Stimulated activated naive CD8-positive, alpha-beta T cell treated with anti-CD3 and anti-CD28 coated beads, Interleukin-15, amount 100 ng/mL, for 72 hours (primary cell): Measurements from ENCODE around the gene U2AF2.

Experiments
- ATAC-seq: fragments of 150-1000 bp; cut with Tn5 transposase; 2 replicates; pipeline ENCODE4 v1.10.0; 2021; ENCODE audit warnings: mild to moderate bottlenecking, moderate library complexity
- DNase-seq, 2 donors: peaks; one replicate each; pipeline ENCODE4 v3.0.0; 2021 to 2022
- H3K27ac Mint-ChIP-seq, 2 donors: one replicate each; pipeline ENCODE4 v1.8.0; 2022; ENCODE audit warnings: mild to moderate bottlenecking in 2 of 2, mixed read lengths in 2 of 2, moderate library complexity in 2 of 2
- H3K27me3 Mint-ChIP-seq: one replicate; pipeline ENCODE4 v1.8.0; 2022; ENCODE audit warnings: mixed read lengths
- H3K4me1 Mint-ChIP-seq: one replicate; pipeline ENCODE4 v1.8.0; 2022; ENCODE audit warnings: mild to moderate bottlenecking, mixed read lengths
- H3K4me3 Mint-ChIP-seq, 2 donors: one replicate each; pipeline ENCODE4 v1.8.0; 2022; ENCODE audit warnings: mild to moderate bottlenecking in 2 of 2, mixed read lengths in 2 of 2, moderate library complexity in 1 of 2
- H3K9me3 Mint-ChIP-seq, 2 donors: one replicate each; pipeline ENCODE4 v1.8.0; 2022; ENCODE audit warnings: mixed read lengths in 2 of 2

The U2AF2 gene

DNA sequence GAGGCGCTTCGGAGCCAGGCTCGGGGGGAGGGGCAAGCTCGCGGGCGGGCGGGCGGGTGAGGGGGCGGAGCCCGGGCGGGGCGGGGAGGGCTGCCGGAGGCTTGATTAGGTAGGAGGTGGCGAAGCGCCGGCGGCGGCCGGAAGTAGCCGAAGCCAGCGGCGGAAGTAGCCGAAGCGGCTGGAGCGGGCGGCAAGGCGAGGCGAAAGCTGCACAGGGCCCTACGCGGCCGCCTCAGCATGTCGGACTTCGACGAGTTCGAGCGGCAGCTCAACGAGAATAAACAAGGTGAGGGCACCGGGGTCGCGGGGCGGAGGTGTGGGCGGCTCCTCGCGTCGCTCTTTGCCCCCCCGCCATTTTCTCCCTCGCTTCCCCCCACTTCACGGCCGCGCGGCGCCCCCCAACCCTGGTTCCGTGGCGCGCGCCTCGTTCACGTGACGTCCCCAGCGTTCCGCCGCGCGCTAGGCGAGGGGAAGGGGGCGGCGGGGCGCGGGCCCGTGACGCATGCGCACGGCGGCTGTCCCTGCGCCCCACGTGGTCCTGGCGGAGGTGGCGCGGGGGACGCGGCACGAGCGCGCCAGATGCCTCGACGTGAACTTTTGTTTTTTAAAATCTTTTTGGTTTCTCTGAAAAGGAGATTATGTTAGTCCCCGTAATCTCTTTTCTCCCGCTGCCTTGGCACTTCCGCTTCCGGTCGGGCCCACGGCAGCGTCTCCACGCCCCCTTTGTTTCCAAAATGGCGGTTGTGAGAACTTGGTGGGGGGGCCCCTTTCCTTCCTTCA lies at the start of gene U2AF2:
Gene U2AF2 (plus strand): TSS at position 168 of the 780 bp plus-strand sequence. CDS start 70 bp downstream, at position 238.
- Mint-ChIP-seq H3K9me3 (no peaks in the 10 kb centered on the region), H3K4me1 (peaks cover 50% of the 10 kb centered on the region)
- peak; percentile 95 for DNase-seq

DNA sequence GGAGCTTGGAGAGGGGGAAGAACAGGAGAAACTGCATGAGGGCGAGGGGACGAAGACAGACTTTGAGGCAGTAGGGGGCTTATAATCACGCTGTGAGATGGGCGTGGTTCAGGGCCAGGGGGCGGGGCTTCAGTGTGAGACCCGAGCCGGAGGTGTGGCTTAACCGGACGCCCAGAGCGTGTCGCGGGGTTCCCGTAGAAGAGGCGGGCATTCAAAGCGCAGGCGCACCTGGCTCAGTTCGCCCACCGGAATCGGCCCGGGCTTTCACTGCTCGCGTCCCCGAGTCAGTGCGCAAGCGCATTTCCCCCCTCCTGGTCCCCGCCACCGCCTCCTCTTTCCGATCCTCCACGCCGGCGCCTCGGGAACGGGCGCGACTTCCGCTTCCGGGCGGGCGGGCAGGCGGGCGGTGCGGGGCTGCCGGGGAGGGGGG lies 49.6 kb upstream of the U2AF2 start:
- peak; percentile 98 to 99 for DNase-seq
- peak; percentile 84 for ATAC-seq
- Mint-ChIP-seq H3K9me3 (no peaks in the 10 kb centered on the region), H3K4me1 (peaks cover 66% of the 10 kb centered on the region), H3K27me3 (no peaks in the 10 kb centered on the region), H3K27ac (peak overlapping the region; percentile 73 to 93), H3K4me3 (peak overlapping the region; percentile 86 to 91)

More for the DNA sequence above, at the start of gene U2AF2:
- ATAC-seq = peak; percentile 66
- H3K4me3 Mint-ChIP-seq = peak within 1 kb of the TSS; percentile 88 to 90
- peak within 1 kb of the TSS; percentile 98 to 99 for H3K27ac Mint-ChIP-seq
- no peaks in the 10 kb centered on the region for H3K27me3 Mint-ChIP-seq

DNA sequence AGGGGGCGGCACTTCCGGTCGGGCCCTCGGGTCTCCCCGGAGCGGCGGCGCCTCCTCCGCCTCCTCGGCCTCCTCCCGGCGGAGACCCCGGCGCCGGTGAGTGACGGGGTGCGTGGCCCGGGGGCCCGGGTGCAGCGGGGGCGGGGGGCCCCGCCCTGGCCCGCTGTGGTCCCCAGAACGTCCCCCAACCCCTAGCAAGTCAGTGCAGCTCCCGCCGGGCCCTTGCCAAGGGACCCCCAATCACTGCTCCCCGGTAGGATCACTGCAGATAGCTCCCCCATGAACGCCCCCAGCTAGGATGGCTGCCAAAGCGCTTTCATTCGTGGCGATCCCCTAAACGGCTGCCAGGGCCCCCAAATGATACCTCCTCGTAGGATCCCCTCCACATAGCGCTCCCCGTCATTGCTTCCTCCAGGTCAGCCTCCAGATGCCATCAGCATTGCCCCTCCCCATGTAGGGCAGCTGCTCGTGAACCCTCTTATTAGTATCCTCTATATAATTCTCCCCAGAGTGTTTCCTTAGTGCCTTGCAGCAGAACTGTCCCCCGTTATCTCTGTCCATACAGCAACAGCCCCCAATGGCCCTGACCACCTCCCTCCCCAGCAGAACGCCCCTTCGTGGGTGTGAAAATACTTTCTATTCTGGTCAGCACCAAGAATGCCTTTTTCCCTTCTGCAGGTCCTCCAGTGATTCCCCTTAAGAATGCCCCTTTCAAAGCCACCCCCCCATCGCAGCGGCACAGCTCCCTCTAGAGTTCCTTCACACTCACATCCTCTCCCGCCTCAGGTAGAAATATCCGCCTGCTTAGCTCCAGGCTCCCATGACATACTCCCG lies 49.0 kb upstream of the U2AF2 start, which contains the start of gene ZNF865:
Gene ZNF865 (plus strand): TSS at position 11 of the 834 bp plus-strand sequence. CDS start 7,972 bp downstream, outside the sequence.
- ATAC-seq = peak; percentile 55
- Mint-ChIP-seq H3K4me1 (peaks cover 70% of the 10 kb centered on the region), H3K4me3 (peak within 1 kb of the TSS; percentile 95 to 98), H3K9me3 (no peaks in the 10 kb centered on the region), H3K27ac (peak within 1 kb of the TSS; percentile 95 to 96), H3K27me3 (no peaks in the 10 kb centered on the region)
- DNase-seq = peak; percentile 62 to 78

DNA sequence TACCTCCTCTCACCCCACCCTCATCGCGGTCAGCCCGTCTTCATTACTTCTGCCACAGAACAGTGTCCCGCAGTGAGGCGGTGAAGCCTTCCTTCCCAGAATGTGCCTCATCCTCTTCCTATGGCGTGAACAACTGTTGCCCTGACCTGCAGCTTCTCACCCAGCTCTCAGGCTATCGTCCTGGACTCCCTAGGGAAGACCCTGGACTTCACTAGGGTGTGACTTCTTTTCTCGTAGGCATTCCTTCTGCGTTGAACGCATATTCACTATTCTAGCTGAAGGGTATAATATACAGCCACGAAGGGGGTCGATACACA lies 48.4 kb upstream of the U2AF2 start:
- Mint-ChIP-seq H3K4me3 (peak overlapping the region; percentile 95 to 98), H3K27ac (peak overlapping the region in 1 of 2 donors; percentile 95), H3K27me3 (no peaks in the 10 kb centered on the region), H3K9me3 (no peaks in the 10 kb centered on the region), H3K4me1 (peaks cover 70% of the 10 kb centered on the region)
- no peak for ATAC-seq
- DNase-seq = no peak

DNA sequence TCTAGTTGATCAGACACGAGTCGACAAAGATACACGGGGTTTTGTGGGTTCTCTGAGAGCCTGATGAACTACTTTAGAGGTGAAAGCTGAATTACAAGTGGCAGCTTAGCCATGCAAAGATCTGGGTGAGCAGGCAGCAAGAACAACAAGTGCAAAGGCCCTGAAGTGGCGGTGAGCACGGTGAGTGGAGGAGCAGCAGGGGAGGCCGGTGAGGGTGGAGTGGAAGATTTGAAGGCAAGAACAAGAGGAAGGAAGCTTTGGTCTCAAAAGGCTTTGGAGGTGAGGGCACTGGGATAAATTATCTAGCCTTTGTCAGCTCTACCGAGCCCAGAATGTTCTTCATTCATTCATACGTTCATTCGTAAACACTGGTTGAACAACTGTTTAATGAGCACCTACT lies 48.0 kb upstream of the U2AF2 start:
- no peak for ATAC-seq
- H3K4me1 Mint-ChIP-seq = peaks cover 70% of the 10 kb centered on the region
- DNase-seq = no peak
- H3K27me3 Mint-ChIP-seq = no peaks in the 10 kb centered on the region
- peak overlapping the region; percentile 95 to 98 for H3K4me3 Mint-ChIP-seq
- no peak overlapping the region for H3K27ac Mint-ChIP-seq
- no peaks in the 10 kb centered on the region for H3K9me3 Mint-ChIP-seq

DNA sequence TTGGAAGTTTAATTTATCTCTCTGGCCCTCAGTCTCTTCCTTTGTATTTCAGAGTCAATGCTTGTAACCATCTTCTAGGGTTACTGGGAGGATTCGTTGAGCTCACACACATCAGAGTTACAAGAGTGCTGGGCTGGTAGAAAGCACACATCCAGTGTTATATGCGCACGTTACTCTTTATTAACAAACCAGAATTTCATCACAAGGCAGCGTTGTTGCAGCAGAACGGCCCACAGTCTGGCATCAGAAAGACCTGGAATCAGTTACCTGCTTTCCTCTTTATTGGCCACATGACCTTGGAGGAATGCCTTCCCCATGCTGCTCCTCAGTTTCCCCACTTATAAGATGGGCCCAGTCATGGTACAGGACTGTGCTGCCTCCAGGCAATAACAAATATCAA lies 45.5 kb upstream of the U2AF2 start:
- DNase-seq (no peak), ATAC-seq (no peak)
- peak overlapping the region in 1 of 2 donors; percentile 41 for H3K27ac Mint-ChIP-seq
- H3K4me1 Mint-ChIP-seq = peaks cover 63% of the 10 kb centered on the region
- no peaks in the 10 kb centered on the region for H3K9me3 Mint-ChIP-seq
- H3K4me3 Mint-ChIP-seq = no peak overlapping the region
- no peaks in the 10 kb centered on the region for H3K27me3 Mint-ChIP-seq

DNA sequence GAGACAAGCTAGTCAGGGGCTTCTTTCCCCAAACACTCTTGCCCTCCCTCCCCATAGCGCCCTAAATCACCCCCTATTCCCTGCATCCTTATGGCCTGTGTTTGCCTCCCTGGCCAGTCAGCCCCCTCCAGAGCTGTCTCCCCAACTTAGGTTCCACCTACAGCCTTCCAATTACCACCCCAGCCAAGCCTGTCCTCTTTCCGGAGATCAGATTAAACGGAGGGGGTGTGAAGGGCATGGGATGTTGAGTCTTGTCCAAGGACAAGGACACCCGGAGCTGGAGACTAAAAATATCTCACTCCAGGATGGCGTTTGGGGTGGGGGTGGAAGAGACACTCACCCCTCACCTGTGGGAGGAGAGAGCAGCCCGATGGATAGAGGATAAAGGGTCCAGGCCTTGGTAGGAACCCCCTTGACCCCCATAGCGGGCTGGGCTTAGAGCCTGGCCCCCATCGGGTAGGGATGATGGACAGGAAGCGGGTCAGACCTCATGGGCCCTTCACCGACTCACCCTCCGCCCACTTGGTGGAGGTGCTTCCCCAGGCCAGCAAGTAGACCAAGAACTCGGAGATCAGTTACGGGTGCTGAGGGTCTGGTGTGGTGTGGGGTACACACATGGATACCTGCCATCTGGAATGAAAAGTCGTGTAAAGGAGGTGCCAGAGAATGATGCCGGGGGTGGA lies 43.4 kb upstream of the U2AF2 start:
- peaks cover 52% of the 10 kb centered on the region for H3K4me1 Mint-ChIP-seq
- H3K27me3 Mint-ChIP-seq = no peaks in the 10 kb centered on the region
- no peak for ATAC-seq
- no peak for DNase-seq
- peak overlapping the region; percentile 44 to 66 for H3K27ac Mint-ChIP-seq
- H3K4me3 Mint-ChIP-seq = no peak overlapping the region
- no peaks in the 10 kb centered on the region for H3K9me3 Mint-ChIP-seq

DNA sequence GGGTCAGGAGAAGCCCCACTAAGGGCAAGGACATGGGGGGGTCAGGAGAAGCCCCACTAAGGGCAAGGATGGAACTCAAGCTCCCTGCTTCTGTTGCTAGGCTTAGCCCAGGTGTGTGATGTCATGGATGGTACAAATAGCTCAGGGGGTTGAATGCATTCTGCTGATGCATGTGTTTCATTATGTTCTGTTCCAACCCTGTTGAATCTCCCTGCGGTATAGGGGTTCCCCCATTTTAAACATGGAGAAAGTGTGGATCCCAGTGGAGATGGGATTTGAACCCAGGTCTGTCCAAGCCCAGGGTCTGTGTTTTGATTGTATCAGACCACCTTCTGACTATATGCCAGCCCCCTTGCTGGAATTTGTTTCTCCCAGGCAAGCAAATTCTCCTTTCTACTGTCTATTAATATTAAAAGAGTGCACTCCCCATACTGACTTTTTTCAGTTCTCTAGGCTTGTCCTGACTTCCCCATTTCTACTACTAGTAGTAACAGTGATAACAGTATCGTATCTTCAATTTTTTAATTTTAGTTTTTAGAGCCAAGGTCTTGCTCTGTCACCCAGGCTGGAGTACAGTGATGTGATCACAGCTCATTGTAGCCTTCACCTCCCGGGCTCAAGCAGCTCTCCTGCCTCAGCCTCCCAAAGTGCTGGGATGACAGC lies 42.7 kb upstream of the U2AF2 start:
- ATAC-seq = no peak
- Mint-ChIP-seq H3K4me3 (no peak overlapping the region), H3K4me1 (peaks cover 45% of the 10 kb centered on the region)

DNA sequence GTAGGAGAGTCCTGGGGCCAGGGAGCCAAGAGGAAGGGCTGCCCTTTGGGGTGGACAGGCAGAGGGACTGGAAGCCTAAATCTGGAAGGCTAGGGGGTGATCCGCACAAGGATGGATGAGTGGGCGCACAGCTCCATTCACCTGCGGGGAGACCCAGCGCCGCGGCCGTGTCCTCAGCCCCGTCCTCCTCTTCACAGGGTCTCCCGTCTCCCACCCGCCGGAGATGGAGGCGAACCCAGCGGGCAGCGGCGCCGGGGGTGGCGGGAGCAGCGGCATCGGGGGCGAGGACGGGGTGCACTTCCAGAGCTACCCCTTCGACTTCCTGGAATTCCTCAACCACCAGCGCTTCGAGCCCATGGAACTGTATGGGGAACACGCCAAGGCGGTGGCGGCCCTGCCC lies 41.4 kb upstream of the U2AF2 start:
- Mint-ChIP-seq H3K27me3 (no peaks in the 10 kb centered on the region), H3K27ac (no peak overlapping the region), H3K4me3 (no peak overlapping the region), H3K9me3 (no peaks in the 10 kb centered on the region), H3K4me1 (peaks cover 35% of the 10 kb centered on the region)
- DNase-seq (no peak), ATAC-seq (no peak)

More for the DNA sequence above, 42.7 kb upstream of the U2AF2 start:
- DNase-seq = no peak
- H3K9me3 Mint-ChIP-seq = no peaks in the 10 kb centered on the region
- H3K27me3 Mint-ChIP-seq = no peaks in the 10 kb centered on the region
- peak overlapping the region; percentile 44 to 66 for H3K27ac Mint-ChIP-seq

DNA sequence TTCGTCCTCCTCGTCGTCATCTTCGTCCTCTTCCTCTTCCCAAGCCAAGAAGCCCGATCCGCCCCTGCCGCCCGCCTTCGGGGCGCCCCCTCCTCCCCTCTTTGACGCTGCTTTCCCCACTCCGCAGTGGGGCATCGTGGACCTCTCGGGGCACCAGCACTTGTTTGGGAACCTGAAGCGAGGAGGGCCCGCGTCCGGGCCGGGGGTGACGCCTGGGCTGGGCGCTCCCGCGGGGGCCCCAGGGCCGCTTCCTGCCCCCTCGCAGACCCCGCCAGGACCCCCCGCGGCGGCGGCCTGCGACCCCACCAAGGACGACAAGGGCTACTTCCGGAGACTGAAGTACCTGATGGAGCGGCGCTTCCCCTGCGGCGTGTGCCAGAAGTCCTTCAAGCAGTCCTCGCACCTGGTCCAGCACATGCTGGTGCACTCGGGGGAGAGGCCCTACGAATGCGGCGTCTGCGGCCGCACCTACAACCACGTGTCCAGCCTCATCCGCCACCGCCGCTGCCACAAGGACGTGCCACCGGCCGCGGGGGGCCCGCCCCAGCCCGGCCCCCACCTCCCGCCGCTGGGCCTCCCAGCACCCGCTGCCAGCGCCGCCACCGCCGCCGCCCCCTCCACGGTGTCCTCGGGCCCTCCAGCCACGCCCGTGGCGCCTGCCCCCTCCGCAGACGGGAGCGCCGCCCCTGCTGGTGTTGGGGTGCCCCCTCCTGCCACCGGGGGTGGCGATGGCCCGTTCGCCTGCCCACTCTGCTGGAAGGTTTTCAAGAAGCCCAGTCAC lies 40.7 kb upstream of the U2AF2 start:
- DNase-seq = no peak
- Mint-ChIP-seq H3K27ac (peak overlapping the region in 1 of 2 donors; percentile 54), H3K4me3 (no peak overlapping the region), H3K27me3 (no peaks in the 10 kb centered on the region), H3K4me1 (peaks cover 40% of the 10 kb centered on the region), H3K9me3 (no peaks in the 10 kb centered on the region)
- ATAC-seq = peak; percentile 61

DNA sequence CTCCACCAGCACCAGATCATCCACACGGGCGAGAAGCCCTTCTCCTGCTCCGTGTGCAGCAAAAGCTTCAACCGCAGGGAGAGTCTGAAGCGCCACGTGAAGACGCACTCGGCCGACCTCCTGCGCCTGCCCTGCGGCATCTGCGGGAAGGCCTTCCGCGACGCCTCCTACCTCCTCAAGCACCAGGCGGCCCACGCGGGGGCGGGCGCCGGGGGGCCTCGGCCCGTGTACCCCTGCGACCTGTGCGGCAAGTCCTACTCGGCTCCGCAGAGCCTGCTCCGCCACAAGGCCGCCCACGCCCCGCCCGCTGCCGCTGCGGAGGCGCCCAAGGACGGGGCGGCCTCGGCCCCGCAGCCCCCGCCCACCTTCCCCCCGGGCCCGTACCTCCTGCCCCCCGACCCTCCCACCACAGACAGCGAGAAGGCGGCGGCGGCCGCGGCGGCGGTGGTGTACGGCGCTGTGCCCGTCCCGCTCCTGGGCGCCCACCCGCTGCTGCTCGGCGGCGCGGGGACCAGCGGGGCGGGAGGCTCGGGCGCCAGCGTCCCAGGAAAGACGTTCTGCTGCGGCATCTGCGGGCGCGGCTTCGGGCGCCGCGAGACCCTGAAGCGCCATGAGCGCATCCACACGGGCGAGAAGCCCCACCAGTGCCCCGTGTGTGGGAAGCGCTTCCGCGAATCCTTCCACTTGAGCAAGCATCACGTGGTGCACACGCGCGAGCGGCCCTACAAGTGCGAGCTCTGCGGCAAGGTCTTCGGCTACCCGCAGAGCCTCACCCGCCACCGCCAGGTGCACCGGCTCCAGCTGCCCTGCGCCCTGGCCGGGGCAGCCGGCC lies 39.9 kb upstream of the U2AF2 start:
- Mint-ChIP-seq H3K9me3 (no peaks in the 10 kb centered on the region), H3K4me1 (peaks cover 40% of the 10 kb centered on the region), H3K4me3 (no peak overlapping the region), H3K27ac (no peak overlapping the region), H3K27me3 (no peaks in the 10 kb centered on the region)
- ATAC-seq (peak; percentile 70), DNase-seq (no peak)

DNA sequence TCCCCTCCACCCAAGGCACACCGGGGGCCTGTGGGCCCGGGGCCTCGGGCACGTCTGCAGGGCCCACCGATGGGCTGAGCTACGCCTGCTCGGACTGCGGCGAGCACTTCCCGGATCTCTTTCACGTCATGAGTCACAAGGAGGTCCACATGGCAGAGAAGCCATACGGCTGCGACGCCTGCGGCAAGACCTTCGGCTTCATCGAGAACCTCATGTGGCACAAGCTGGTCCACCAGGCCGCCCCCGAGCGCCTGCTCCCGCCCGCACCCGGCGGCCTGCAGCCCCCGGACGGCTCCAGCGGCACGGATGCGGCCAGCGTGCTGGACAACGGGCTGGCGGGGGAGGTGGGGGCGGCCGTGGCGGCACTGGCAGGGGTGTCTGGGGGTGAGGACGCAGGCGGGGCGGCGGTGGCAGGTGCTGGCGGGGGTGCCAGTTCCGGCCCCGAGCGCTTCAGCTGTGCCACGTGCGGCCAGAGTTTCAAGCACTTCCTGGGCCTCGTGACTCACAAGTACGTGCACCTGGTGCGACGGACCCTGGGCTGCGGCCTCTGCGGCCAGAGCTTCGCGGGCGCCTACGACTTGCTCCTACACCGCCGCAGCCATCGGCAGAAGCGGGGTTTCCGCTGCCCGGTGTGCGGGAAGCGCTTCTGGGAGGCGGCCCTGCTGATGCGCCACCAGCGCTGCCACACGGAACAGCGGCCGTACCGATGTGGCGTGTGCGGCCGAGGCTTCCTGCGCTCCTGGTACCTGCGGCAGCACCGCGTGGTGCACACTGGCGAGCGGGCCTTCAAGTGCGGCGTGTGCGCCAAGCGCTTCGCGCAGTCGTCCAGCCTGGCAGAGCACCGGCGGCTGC lies 39.1 kb upstream of the U2AF2 start:
- ATAC-seq = peak; percentile 19
- H3K27me3 Mint-ChIP-seq = no peaks in the 10 kb centered on the region
- H3K4me3 Mint-ChIP-seq = no peak overlapping the region
- no peaks in the 10 kb centered on the region for H3K9me3 Mint-ChIP-seq
- H3K27ac Mint-ChIP-seq = no peak overlapping the region
- H3K4me1 Mint-ChIP-seq = peaks cover 42% of the 10 kb centered on the region
- no peak for DNase-seq

DNA sequence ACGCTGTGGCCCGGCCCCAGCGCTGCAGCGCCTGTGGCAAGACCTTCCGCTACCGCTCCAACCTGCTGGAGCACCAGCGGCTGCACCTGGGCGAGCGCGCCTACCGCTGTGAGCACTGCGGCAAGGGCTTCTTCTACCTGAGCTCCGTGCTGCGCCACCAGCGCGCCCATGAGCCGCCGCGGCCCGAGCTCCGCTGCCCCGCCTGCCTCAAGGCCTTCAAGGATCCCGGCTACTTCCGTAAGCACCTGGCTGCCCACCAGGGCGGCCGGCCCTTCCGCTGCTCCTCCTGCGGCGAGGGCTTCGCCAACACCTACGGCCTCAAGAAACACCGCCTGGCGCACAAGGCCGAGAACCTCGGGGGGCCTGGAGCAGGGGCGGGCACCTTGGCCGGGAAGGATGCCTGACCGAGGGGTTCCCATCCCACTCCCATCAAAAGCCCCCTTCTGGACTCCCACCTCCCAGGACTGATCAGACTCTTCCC lies 38.4 kb upstream of the U2AF2 start:
- Mint-ChIP-seq H3K27me3 (no peaks in the 10 kb centered on the region), H3K4me1 (peaks cover 42% of the 10 kb centered on the region), H3K4me3 (no peak overlapping the region), H3K9me3 (no peaks in the 10 kb centered on the region), H3K27ac (no peak overlapping the region)
- DNase-seq (no peak), ATAC-seq (no peak)
